HEK293T (cell line): ENCODE data around the gene CUX1.

Experiments used
- CTCF ChIA-PET: fragments of 350-600 bp; formaldehyde crosslinking; extraction: SDS; loops from one replicate; lab custom pipeline; 2021; ENCODE audit warnings: antibody characterized with exemption, inconsistent platforms; lab: Yijun Ruan, JAX
- POLR2A ChIA-PET: fragments of 350-600 bp; formaldehyde crosslinking; extraction: SDS; loops from one replicate; lab custom pipeline; 2020; ENCODE audit warnings: antibody characterized with exemption, inconsistent platforms; lab: Yijun Ruan, JAX
- DNase-seq: peaks from one replicate; pipeline ENCODE4 v3.0.0; 2012; ENCODE audit warnings: mixed read lengths; ENCODE audit errors: extremely low spot score
- ARNT ChIP-seq: fragments of 450-650 bp; IDR thresholded peaks from 2 replicates; pipeline ENCODE4 v1.6.1; 2017; ENCODE audit warnings: mild to moderate bottlenecking
- BHLHE40 ChIP-seq: fragments of 450-650 bp; IDR thresholded peaks from 2 replicates; pipeline ENCODE4 v1.6.1; 2016; ENCODE audit warnings: mild to moderate bottlenecking, moderate library complexity, borderline replicate concordance
- CTBP1 ChIP-seq: fragments of 450-650 bp; IDR thresholded peaks from 2 replicates; pipeline ENCODE4 v1.6.1; 2016; ENCODE audit warnings: borderline replicate concordance
- ELF4 ChIP-seq: fragments of 450-650 bp; IDR thresholded peaks from 2 replicates; pipeline ENCODE4 v1.6.1; 2017; ENCODE audit warnings: antibody characterized with exemption
- FOXA1 ChIP-seq: fragments of 450-650 bp; IDR thresholded peaks from 2 replicates; pipeline ENCODE4 v1.6.1; 2016; ENCODE audit warnings: mild to moderate bottlenecking
- FOXK2 ChIP-seq: fragments of 450-650 bp; IDR thresholded peaks from 2 replicates; pipeline ENCODE4 v1.6.1; 2016; ENCODE audit warnings: mild to moderate bottlenecking
- FOXM1 ChIP-seq: fragments of 450-650 bp; IDR thresholded peaks from 2 replicates; pipeline ENCODE4 v1.6.1; 2017; ENCODE audit warnings: mild to moderate bottlenecking, borderline replicate concordance
- HDGF ChIP-seq: fragments of 450-650 bp; IDR thresholded peaks from 2 replicates; pipeline ENCODE4 v1.6.1; 2017; ENCODE audit warnings: antibody characterized with exemption, borderline replicate concordance
- L3MBTL2 ChIP-seq: fragments of 450-650 bp; conservative IDR thresholded peaks from 2 replicates; pipeline ENCODE4 v1.6.1; 2016; ENCODE audit warnings: mild to moderate bottlenecking
- LEF1 ChIP-seq: fragments of 450-650 bp; IDR thresholded peaks from 2 replicates; pipeline ENCODE4 v1.6.1; 2017; ENCODE audit warnings: mild to moderate bottlenecking, borderline replicate concordance
- NFRKB ChIP-seq: fragments of 450-650 bp; IDR thresholded peaks from 2 replicates; pipeline ENCODE4 v1.6.1; 2016; ENCODE audit warnings: mild to moderate bottlenecking, moderate library complexity
- PKNOX1 ChIP-seq: fragments of 450-650 bp; IDR thresholded peaks from 2 replicates; pipeline ENCODE4 v1.6.1; 2016
- SP1 ChIP-seq: fragments of 450-650 bp; IDR thresholded peaks from 2 replicates; pipeline ENCODE4 v1.6.1; 2017
- SUZ12 ChIP-seq: fragments of 450-650 bp; IDR thresholded peaks from 2 replicates; pipeline ENCODE4 v1.6.1; 2016; ENCODE audit warnings: mild to moderate bottlenecking
- TARDBP ChIP-seq: fragments of 450-650 bp; IDR thresholded peaks from 2 replicates; pipeline ENCODE4 v1.6.1; 2016
- ZNF384 ChIP-seq: fragments of 450-650 bp; IDR thresholded peaks from 2 replicates; pipeline ENCODE4 v1.6.1; 2016

The CUX1 gene

DNA sequence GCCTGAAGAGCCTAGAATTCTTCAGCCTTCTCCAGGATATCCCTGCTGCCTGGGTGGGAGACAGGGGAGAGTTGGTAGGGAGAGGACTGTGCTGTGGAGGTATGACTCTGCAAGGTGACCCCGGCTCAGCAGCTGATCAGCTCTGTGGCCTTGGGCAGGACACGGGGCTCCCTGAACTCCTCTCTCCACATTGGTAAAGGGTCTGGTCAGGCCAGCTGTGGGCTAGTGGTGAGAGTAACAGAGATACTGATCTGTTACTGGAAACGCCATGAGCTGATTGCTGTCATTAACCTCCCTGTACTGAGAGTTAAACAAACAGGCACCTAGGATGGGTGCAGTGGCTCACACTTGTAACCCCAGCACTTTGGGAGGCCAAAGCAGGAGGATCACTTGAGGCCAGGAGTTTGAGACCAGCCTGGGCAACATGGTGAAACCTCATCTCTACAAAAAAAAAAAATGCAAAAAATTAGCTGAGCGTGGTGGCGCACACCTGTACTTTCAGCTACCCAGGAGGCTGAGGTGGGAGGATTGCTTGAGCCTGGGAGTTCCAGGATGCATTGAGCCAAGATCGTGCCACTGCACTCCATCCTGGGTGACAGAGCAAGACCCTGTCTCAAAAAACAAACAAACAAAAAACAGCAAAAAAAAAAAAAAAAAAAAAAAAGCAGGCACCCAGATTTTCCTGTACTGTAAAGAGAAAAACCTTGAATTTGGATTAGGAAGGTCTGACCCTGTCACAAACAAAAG, 151.5 kb downstream of the CUX1 start:
- POLR2A ChIA-PET, result no interaction called here
- no peak for DNase-seq
- CTCF ChIA-PET, result no interaction called here
- TF ChIP-seq ELF4 (no peak), NFRKB (no peak), SP1 (no peak), L3MBTL2 (no peak), FOXM1 (no peak), FOXA1 (no peak), LEF1 (no peak), ZNF384 (no peak), TARDBP (no peak)

DNA sequence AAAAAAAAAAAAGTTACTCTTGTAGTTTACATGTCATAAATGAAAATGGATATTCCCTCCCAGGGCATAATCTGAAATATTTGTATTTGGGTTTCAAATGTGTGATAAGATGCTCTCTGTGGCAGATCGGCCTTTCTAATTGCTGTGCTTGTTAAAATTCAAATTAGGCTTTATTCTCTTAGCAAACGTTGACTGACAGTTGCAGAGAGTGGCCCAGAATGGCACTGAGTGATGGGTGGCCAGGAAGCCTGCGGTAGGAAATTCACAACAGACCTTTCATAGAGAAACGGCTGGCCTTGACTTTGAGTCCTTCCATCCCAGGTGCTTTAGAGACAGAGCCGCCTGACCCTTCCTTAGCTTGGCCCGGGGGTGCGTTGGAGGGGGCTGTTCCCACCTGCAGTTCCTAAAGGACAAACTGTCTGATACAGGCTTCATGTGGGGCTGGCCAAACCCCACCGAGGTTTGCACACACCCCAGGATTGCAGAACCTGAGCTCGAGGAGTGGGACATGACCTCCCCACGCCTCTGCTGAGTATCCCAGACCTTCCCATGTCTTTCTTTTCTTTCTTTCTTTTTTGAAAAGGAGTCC, 152.7 kb downstream of the CUX1 start:
- DNase-seq, result no peak
- POLR2A ChIA-PET, result no interaction called here
- TF ChIP-seq FOXK2 (no peak), HDGF (no peak), LEF1 (no peak), ZNF384 (no peak), ELF4 (no peak), ARNT (no peak), SUZ12 (no peak), SP1 (no peak), FOXM1 (no peak)
- CTCF ChIA-PET, result no interaction called here

- ChIA-PET POLR2A (no interaction called here), CTCF (no interaction called here)
- no peak for TF ChIP-seq NFRKB
- TF ChIP-seq L3MBTL2, result no peak
- no peak for TF ChIP-seq HDGF
- TF ChIP-seq PKNOX1, result no peak
- TF ChIP-seq SUZ12, result no peak
- TF ChIP-seq TARDBP, result no peak
- no peak for TF ChIP-seq ARNT
- TF ChIP-seq CTBP1, result no peak
- no peak for TF ChIP-seq FOXA1
- no peak for TF ChIP-seq BHLHE40
- TF ChIP-seq ZNF384, result no peak
- no peak for TF ChIP-seq ELF4
- TF ChIP-seq SP1, result no peak
Observed at GRCh38 chr7:101970801-101971200, 153.4 kb downstream of the CUX1 start.

GRCh38 chr7:101971457-101971856, 154.0 kb downstream of the CUX1 start:
- ChIA-PET CTCF (no interaction called here), POLR2A (no interaction called here)
- DNase-seq, result no peak
- no peak for TF ChIP-seq CTBP1
- no peak for TF ChIP-seq FOXA1
- TF ChIP-seq ELF4, result no peak
- TF ChIP-seq ZNF384, result no peak
- TF ChIP-seq SP1, result no peak
- TF ChIP-seq HDGF, result no peak
- no peak for TF ChIP-seq FOXM1
- no peak for TF ChIP-seq SUZ12
- no peak for TF ChIP-seq PKNOX1
- TF ChIP-seq BHLHE40, result no peak
- no peak for TF ChIP-seq L3MBTL2
- no peak for TF ChIP-seq LEF1
- TF ChIP-seq TARDBP, result no peak
- TF ChIP-seq NFRKB, result no peak
- TF ChIP-seq FOXK2, result no peak
- no peak for TF ChIP-seq ARNT

More at GRCh38 chr7:101970801-101971200, 153.4 kb downstream of the CUX1 start:
- DNase-seq, result no peak

DNA sequence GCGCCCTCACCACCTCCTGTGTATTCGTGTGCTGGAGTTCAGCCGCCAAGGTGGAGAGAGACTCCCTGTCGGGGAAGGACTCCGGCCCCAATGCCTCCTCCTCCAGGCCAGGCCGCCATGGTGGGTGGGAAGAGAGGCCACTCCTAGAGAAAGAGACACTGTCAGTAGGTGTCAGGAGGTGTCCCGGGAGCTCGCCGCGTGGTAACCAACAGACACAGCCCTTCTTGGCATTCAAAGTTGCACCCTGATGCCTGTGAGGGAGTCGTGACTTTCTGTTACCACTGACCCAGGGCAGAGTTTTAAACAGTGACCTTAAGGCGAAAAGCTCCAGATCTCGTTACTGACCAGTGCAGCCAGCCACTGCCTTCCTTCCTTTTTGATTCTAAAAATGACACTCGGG, 155.2 kb downstream of the CUX1 start:
- DNase-seq, result no peak
- no peak for TF ChIP-seq TARDBP
- TF ChIP-seq ARNT, result no peak
- TF ChIP-seq ELF4, result no peak
- TF ChIP-seq FOXK2, result no peak
- TF ChIP-seq SUZ12, result no peak
- CTCF ChIA-PET, result no interaction called here
- POLR2A ChIA-PET, result no interaction called here

DNA sequence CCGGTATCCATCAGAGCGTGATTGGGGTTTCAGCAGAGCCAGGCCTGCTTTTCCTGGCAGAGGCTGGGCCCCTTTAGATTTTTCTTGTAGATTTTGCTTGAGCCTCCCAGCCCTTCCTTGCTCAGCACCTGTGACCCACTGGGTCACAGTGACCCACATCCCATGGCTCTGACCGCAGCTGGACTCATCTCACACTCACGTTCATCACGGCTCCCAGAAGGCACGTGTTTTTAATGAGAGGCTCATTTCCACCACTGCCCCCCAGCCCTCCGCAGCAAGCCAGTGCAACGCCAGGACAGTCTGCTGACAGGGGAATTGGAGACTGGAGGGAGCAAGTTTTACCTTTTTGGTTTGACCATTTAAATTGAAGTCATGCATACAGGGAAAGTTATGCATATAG, 155.7 kb downstream of the CUX1 start:
- DNase-seq, result no peak
- TF ChIP-seq SUZ12 (no peak), FOXA1 (no peak), HDGF (no peak), SP1 (no peak), BHLHE40 (no peak), FOXK2 (no peak), TARDBP (no peak), CTBP1 (no peak), L3MBTL2 (no peak), FOXM1 (no peak), NFRKB (no peak), ARNT (no peak), ZNF384 (no peak)
- POLR2A ChIA-PET, result no interaction called here
- CTCF ChIA-PET, result no interaction called here

DNA sequence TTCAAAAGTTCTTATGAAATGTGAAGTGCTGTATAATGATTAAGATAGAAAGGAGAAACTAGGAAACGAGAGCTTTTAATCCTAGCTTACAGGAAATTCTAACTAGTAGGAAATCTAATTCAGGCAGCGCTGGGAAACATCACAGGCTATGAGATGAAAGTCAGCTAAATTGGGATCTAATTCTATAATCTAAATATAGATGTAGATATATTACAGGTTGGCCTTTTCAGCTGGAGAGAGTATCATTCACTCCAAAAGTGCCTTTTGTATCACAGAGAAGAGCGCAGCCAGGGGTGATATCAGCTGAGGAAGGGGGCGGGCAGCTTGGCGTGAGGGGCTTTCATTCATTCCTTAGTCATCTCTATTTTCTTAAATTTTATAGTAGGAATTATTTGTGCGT, 157.0 kb downstream of the CUX1 start:
- TF ChIP-seq FOXA1 (no peak), ELF4 (no peak), L3MBTL2 (no peak), SP1 (no peak), ARNT (no peak), ZNF384 (no peak), NFRKB (no peak), LEF1 (no peak), HDGF (no peak), FOXK2 (no peak), SUZ12 (no peak)
- DNase-seq, result no peak
- CTCF ChIA-PET, result no interaction called here
- POLR2A ChIA-PET, result no interaction called here
